Measurements from ENCODE around the gene TIMP1. TPM values are rescaled to one million over a fixed set of nuclear protein-coding genes. Genes with fewer than 3 reads are reported as not detected.

The TIMP1 gene
- total and polyA plus RNA-seq, 10 of the 15 experiments (the other 5 are each of a cell fraction or from before 2014, with no cell fraction given): 101 to 341 (median 134) TPM

DNA sequence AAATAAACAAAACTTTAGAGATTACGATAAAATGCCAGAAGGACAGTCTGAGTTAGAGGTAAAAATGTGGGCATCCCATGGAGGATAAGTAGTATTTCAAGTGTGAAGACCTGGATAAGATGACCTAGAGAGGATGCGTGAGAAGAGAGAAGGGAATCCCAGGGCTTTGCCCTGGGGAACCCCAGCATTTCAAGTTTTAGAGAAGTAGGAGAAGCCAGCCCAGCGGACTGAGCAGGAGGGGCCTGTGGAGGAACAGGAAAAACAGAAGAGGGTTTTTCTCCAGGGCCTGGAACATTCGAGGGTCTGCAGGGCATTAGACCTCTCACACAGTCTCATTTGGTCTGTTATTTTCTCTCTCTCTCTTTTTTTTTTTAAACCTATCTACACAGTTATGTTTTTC lies 50.4 kb downstream of the TIMP1 start:
- ATAC-seq (no peak), FAIRE-seq (no peak), DNase-seq (ENCODE audit: low read depth, low spot score) (no peak)
- Histone ChIP-seq H3K4me3 (no peak overlapping the region), H3K4me1 (ENCODE audit: control insufficient read depth, insufficient read depth, low read length) (peaks cover 33% of the 10 kb centered on the region), H2AFZ (ENCODE audit: control insufficient read depth, low read depth, low read length) (no peak overlapping the region), H3K27ac (ENCODE audit: control insufficient read depth, insufficient read depth) (peak overlapping the region; percentile 87), H3K79me2 (ENCODE audit: control insufficient read depth, insufficient read depth, low read length) (no peaks in the 10 kb centered on the region), H3K27me3 (replicated peaks in 1 of 2; ENCODE audit: control insufficient read depth in 2 of 2, insufficient read depth in 2 of 2, low read length in 1 of 2) (no peaks in the 10 kb centered on the region), H4K20me1 (ENCODE audit: control insufficient read depth, insufficient read depth) (no peaks in the 10 kb centered on the region), H3K9me3 (replicated peaks; ENCODE audit: control insufficient read depth, insufficient read depth, low read length) (no peaks in the 10 kb centered on the region), H3K36me3 (ENCODE audit: control insufficient read depth in 2 of 2, insufficient read depth in 2 of 2, low read length in 1 of 2) (peaks cover 0 to 4% of the 10 kb centered on the region in 2 experiments; a peak in 3 of 4 replicates), H3K9ac (ENCODE audit: control insufficient read depth, insufficient read depth, low read length) (no peak overlapping the region), H3K4me2 (ENCODE audit: control insufficient read depth, insufficient read depth) (no peak overlapping the region)
- WGBS (ENCODE audit: insufficient coverage, insufficient replicate concordance, low lambda C conversion rate, missing lambda C conversion rate): 20% methylated on average over 4 of the region's 4 CpGs
- intact Hi-C loops (cut with micrococcal nuclease; ENCODE audit: unreplicated experiment): loop anchor here (10.0 kb wide), 1 partner anchor 148 kb away; the partner anchor contains the start of gene ZNF41
- no TSS peak for BruUV-seq (replicated peaks)
- ChIA-PET RAD21 (ENCODE audit: unreplicated experiment) (no interaction called here), CTCF (no interaction called here), POLR2A (interaction anchor here (0.6 kb wide), 1 partner anchor 17 kb away, joined by 4 read pairs; the partner anchor contains the start of gene ELK1), SMC1A (ENCODE audit: uncharacterized antibody, unreplicated experiment) (no interaction called here)
- in situ Hi-C loops (cut with MboI): no loop called here
- peak; percentile 25; the same call in 1 of the 2 replicates for TF ChIP-seq NFIC (IDR thresholded peaks at IDR 0.05; ENCODE audit: low read depth, low read length)
- peak; percentile 45 for TF ChIP-seq EED (IDR thresholded peaks at IDR 0.05; ENCODE audit: low read depth)
- no peak for TF ChIP-seq SIX5 (IDR thresholded peaks at IDR 0.05; ENCODE audit: low read depth, low read length, severe bottlenecking)
- no peak for TF ChIP-seq BCL11A (IDR thresholded peaks at IDR 0.05; ENCODE audit: low read depth, low read length)
- TF ChIP-seq SPI1 (IDR thresholded peaks at IDR 0.05; ENCODE audit: borderline replicate concordance, insufficient read depth, low read depth, low read length): peak; percentile 48; the same call in 1 of the 2 replicates
- peak; percentile 75 for TF ChIP-seq MEF2B (IDR thresholded peaks at IDR 0.05; ENCODE audit: partially characterized antibody, poor library complexity, severe bottlenecking)
- no peak for TF ChIP-seq LARP7 (IDR thresholded peaks at IDR 0.05)
- TF ChIP-seq WRNIP1 (IDR thresholded peaks at IDR 0.05; ENCODE audit: borderline replicate concordance, low read depth, low read length): no peak
- peak; percentile 35 for TF ChIP-seq IKZF1 (conservative IDR thresholded peaks at IDR 0.05)
- no peak for TF ChIP-seq EGR1 (IDR thresholded peaks at IDR 0.05; ENCODE audit: borderline replicate concordance in 1 of 2, low read depth in 2 of 2, low read length in 2 of 2)
- TF ChIP-seq GABPA (IDR thresholded peaks at IDR 0.05; ENCODE audit: low read depth): no peak
- TF ChIP-seq IKZF2 (IDR thresholded peaks at IDR 0.05): peak in 1 of 2 experiments; percentile 35; a peak in 1 of 4 replicates
- TF ChIP-seq RB1 (IDR thresholded peaks at IDR 0.05; ENCODE audit: borderline replicate concordance): no peak
- no peak for TF ChIP-seq YBX1 (IDR thresholded peaks at IDR 0.05)
- no peak for TF ChIP-seq GATAD2B (conservative IDR thresholded peaks at IDR 0.05; ENCODE audit: low read depth)
- TF ChIP-seq SP1 (IDR thresholded peaks at IDR 0.05; ENCODE audit: low read depth, low read length): no peak
- TF ChIP-seq, protein P1, sequence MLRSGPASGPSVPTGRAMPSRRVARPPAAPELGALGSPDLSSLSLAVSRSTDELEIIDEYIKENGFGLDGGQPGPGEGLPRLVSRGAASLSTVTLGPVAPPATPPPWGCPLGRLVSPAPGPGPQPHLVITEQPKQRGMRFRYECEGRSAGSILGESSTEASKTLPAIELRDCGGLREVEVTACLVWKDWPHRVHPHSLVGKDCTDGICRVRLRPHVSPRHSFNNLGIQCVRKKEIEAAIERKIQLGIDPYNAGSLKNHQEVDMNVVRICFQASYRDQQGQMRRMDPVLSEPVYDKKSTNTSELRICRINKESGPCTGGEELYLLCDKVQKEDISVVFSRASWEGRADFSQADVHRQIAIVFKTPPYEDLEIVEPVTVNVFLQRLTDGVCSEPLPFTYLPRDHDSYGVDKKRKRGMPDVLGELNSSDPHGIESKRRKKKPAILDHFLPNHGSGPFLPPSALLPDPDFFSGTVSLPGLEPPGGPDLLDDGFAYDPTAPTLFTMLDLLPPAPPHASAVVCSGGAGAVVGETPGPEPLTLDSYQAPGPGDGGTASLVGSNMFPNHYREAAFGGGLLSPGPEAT (IDR thresholded peaks at IDR 0.05; ENCODE audit: low read depth): 0 out of 2 replicates have a peak, but pooled peaks have one; percentile 28
- 0 out of 4 replicates have a peak, but pooled peaks of 1 of the 2 experiments have one; percentile 17 for TF ChIP-seq EP300 (IDR thresholded peaks at IDR 0.05; ENCODE audit: borderline replicate concordance in 1 of 2, control insufficient read depth in 1 of 2, low read depth in 2 of 2, low read length in 2 of 2)
- TF ChIP-seq, protein P2, sequence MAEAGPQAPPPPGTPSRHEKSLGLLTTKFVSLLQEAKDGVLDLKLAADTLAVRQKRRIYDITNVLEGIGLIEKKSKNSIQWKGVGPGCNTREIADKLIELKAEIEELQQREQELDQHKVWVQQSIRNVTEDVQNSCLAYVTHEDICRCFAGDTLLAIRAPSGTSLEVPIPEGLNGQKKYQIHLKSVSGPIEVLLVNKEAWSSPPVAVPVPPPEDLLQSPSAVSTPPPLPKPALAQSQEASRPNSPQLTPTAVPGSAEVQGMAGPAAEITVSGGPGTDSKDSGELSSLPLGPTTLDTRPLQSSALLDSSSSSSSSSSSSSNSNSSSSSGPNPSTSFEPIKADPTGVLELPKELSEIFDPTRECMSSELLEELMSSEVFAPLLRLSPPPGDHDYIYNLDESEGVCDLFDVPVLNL (IDR thresholded peaks at IDR 0.05; ENCODE audit: low read depth, low read length): no peak
- TF ChIP-seq, protein P3, sequence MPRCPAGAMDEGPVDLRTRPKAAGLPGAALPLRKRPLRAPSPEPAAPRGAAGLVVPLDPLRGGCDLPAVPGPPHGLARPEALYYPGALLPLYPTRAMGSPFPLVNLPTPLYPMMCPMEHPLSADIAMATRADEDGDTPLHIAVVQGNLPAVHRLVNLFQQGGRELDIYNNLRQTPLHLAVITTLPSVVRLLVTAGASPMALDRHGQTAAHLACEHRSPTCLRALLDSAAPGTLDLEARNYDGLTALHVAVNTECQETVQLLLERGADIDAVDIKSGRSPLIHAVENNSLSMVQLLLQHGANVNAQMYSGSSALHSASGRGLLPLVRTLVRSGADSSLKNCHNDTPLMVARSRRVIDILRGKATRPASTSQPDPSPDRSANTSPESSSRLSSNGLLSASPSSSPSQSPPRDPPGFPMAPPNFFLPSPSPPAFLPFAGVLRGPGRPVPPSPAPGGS (IDR thresholded peaks at IDR 0.05; ENCODE audit: borderline replicate concordance, insufficient read depth, low read depth, low read length, poor library complexity, severe bottlenecking): no peak

Data from GM12878 (cell line).